Neuronal stem cell (in vitro differentiated cells): ENCODE measurements around the gene PDE6A.

Experiments
- DNase-seq: peaks from one replicate; pipeline ENCODE4 v3.0.0-alpha.2; 2013; ENCODE audit warnings: low spot score
- H2AFZ ChIP-seq: one replicate; pipeline ENCODE4 v1.6.1; 2013; ENCODE audit warnings: mild to moderate bottlenecking, low read length, inconsistent platforms
- H2AK5ac ChIP-seq: 2 replicates; pipeline ENCODE4 v1.6.1; 2013; ENCODE audit warnings: low read depth, mild to moderate bottlenecking, inconsistent platforms, low read length, moderate library complexity, mixed read lengths
- H2BK120ac ChIP-seq: 2 replicates; pipeline ENCODE4 v1.6.1; 2013; ENCODE audit warnings: low read depth, mild to moderate bottlenecking, inconsistent platforms, low read length, moderate library complexity, mixed read lengths
- H2BK12ac ChIP-seq: one replicate; pipeline ENCODE4 v1.6.1; 2013; ENCODE audit warnings: low read length, inconsistent platforms
- H2BK15ac ChIP-seq: 2 replicates; pipeline ENCODE4 v1.6.1; 2013; ENCODE audit warnings: mild to moderate bottlenecking, low read length, inconsistent platforms, mixed read lengths
- H2BK5ac ChIP-seq: one replicate; pipeline ENCODE4 v1.6.1; 2013; ENCODE audit warnings: inconsistent platforms, mild to moderate bottlenecking, low read length, moderate library complexity
- H3K14ac ChIP-seq: one replicate; pipeline ENCODE4 v1.6.1; 2013; ENCODE audit warnings: low read length, inconsistent platforms
- H3K18ac ChIP-seq: 2 replicates; pipeline ENCODE4 v1.6.1; 2013; ENCODE audit warnings: low read length, inconsistent platforms
- H3K23ac ChIP-seq: 2 replicates; pipeline ENCODE4 v1.6.1; 2013; ENCODE audit warnings: low read depth, mild to moderate bottlenecking, mixed read lengths, low read length, inconsistent platforms; ENCODE audit not compliant: poor library complexity
- H3K27ac ChIP-seq: replicated peaks from 3 replicates; pipeline ENCODE4 v1.5.1; 2013; ENCODE audit warnings: low read length, inconsistent platforms
- H3K27me3 ChIP-seq, 3 experiments: 2 replicates each; pipeline ENCODE4 v1.6.1; 2013; ENCODE audit warnings: low read length in 3 of 3, mild to moderate bottlenecking in 2 of 3, inconsistent platforms in 1 of 3, low read depth in 1 of 3, mixed read lengths in 1 of 3, moderate library complexity in 1 of 3; ENCODE audit not compliant: control insufficient read depth in 3 of 3, insufficient read depth in 3 of 3
- H3K36me3 ChIP-seq, 2 donors: replicated peaks in 1 of 2; 2 replicates each; pipeline ENCODE4 v1.6.1; 2013; ENCODE audit warnings: low read length in 2 of 2; ENCODE audit not compliant: control insufficient read depth in 2 of 2, insufficient read depth in 2 of 2
- H3K4ac ChIP-seq: 2 replicates; pipeline ENCODE4 v1.6.1; 2013; ENCODE audit warnings: inconsistent platforms, mild to moderate bottlenecking, low read length, moderate library complexity
- H3K4me1 ChIP-seq, 2 donors: 1 replicate in 1 of 2; 2 replicates in 1 of 2; pipeline ENCODE4 v1.6.1; 2013; ENCODE audit warnings: low read length in 2 of 2, low read depth in 1 of 2; ENCODE audit not compliant: control insufficient read depth in 2 of 2, insufficient read depth in 1 of 2
- H3K4me2 ChIP-seq: one replicate; pipeline ENCODE4 v1.6.1; 2013; ENCODE audit warnings: mild to moderate bottlenecking, low read length, inconsistent platforms; ENCODE audit not compliant: insufficient read depth, poor library complexity, severe bottlenecking
- H3K4me3 ChIP-seq, 2 donors: 2 replicates each; pipeline ENCODE4 v1.5.1; 2013; ENCODE audit warnings: low read length in 2 of 2, mild to moderate bottlenecking in 2 of 2, inconsistent platforms in 1 of 2, moderate library complexity in 1 of 2
- H3K79me1 ChIP-seq: one replicate; pipeline ENCODE4 v1.6.1; 2013; ENCODE audit warnings: low read depth, mild to moderate bottlenecking, inconsistent platforms, low read length, moderate library complexity
- H3K9ac ChIP-seq: one replicate; pipeline ENCODE4 v1.6.1; 2013; ENCODE audit warnings: mild to moderate bottlenecking, low read depth, low read length, inconsistent platforms; ENCODE audit not compliant: poor library complexity
- H3K9me3 ChIP-seq, 2 donors: replicated peaks in 1 of 2; 2 replicates each; pipeline versions ENCODE3 to v1.6.1; 2013; ENCODE audit warnings: low read length in 2 of 2, mild to moderate bottlenecking in 2 of 2, inconsistent platforms in 1 of 2, low read depth in 1 of 2, mixed read lengths in 1 of 2, moderate library complexity in 1 of 2; ENCODE audit not compliant: control insufficient read depth in 2 of 2, insufficient read depth in 1 of 2
- H4K8ac ChIP-seq: one replicate; pipeline ENCODE4 v1.6.1; 2013; ENCODE audit warnings: low read depth, mild to moderate bottlenecking, inconsistent platforms, low read length, moderate library complexity
- H4K91ac ChIP-seq: one replicate; pipeline ENCODE4 v1.6.1; 2013; ENCODE audit warnings: low read length, low read depth, mild to moderate bottlenecking, inconsistent platforms; ENCODE audit not compliant: poor library complexity
- WGBS, 2 donors: extraction: QIAGEN DNeasy Blood & Tissue Kit; methylation state at CpG; one replicate each; pipeline ENCODE4 v1.1.7; 2013; ENCODE audit warnings: missing lambda C conversion rate in 2 of 2, mixed read lengths in 1 of 2; ENCODE audit not compliant: insufficient read length in 2 of 2, insufficient replicate concordance in 1 of 2; ENCODE audit errors: extremely low coverage in 2 of 2; 5-methylcytosine and 5-hydroxymethylcytosine counted together

The PDE6A gene

GRCh38 chr5:149917073-149917676 lies 27.4 kb downstream of the PDE6A start:
- Histone ChIP-seq H3K9me3 (no peaks in the 10 kb centered on the region), H3K79me1 (no peaks in the 10 kb centered on the region), H2AK5ac (no peak overlapping the region), H3K4me1 (peaks cover 9 to 12% of the 10 kb centered on the region in 2 donors), H3K23ac (no peak overlapping the region), H3K27ac (no peak overlapping the region), H3K4me2 (no peak overlapping the region), H3K18ac (no peak overlapping the region), H2BK5ac (no peak overlapping the region), H2AFZ (no peak overlapping the region), H2BK15ac (no peak overlapping the region), H3K9ac (no peak overlapping the region), H3K14ac (no peak overlapping the region), H4K8ac (no peak overlapping the region), H3K27me3 (no peaks in the 10 kb centered on the region), H3K4ac (no peak overlapping the region), H3K36me3 (no peaks in the 10 kb centered on the region), H3K4me3 (no peak overlapping the region), H2BK12ac (no peak overlapping the region), H4K91ac (no peak overlapping the region), H2BK120ac (no peak overlapping the region)
- no CpG with 5 or more reads among the region's 6 CpGs for WGBS, 2 donors
- no peak for DNase-seq

DNA sequence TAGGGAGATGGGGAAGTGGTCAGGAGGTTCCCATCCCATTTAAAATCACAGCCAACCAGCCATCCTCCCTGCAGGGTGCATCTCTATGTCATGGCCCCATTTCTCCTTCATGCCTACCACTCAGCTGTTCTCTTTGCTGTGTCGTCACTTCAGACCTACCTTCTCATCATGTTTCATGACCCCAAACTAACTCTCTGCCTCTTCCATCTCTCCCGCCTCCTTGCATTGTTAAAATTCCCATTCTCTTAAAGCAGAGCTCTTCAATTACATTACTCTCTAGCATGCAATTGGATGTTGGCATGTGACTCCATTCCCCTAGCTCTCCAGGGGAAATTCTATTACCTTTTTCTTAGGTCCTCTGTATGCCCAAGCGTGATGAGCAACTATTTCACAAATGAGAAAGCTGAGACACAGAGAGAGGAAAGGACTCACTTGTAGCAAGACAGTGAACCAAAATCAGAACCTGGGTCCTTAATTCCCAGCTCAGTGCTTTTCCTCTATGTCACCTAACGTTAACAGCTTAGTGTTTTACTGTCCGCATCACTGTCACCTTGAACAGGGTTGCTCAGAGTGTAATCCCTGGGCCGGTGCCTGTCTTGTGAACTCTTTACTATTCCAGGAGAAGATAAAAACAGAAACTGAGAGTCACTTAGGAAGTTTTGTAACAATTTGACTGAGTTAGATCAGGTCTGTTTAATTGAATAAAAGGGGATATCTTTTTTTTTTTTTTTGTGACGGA lies 28.1 kb downstream of the PDE6A start:
- Histone ChIP-seq H3K23ac (no peak overlapping the region), H3K79me1 (no peaks in the 10 kb centered on the region), H2AFZ (peak overlapping the region; percentile 28), H4K91ac (no peak overlapping the region), H3K27me3 (no peaks in the 10 kb centered on the region), H3K36me3 (no peaks in the 10 kb centered on the region), H3K4me3 (no peak overlapping the region), H3K4ac (no peak overlapping the region), H3K9me3 (no peaks in the 10 kb centered on the region), H2BK120ac (no peak overlapping the region), H3K4me2 (no peak overlapping the region), H2BK15ac (no peak overlapping the region), H3K14ac (no peak overlapping the region), H2BK5ac (no peak overlapping the region), H3K18ac (no peak overlapping the region), H3K27ac (no peak overlapping the region), H4K8ac (no peak overlapping the region), H3K4me1 (peaks cover 9 to 12% of the 10 kb centered on the region in 2 donors), H2AK5ac (no peak overlapping the region), H2BK12ac (no peak overlapping the region), H3K9ac (no peak overlapping the region)
- WGBS, 2 donors = no CpG with 5 or more reads among the region's 7 CpGs
- DNase-seq = no peak

- WGBS, 2 donors = no CpG with 5 or more reads among the region's 7 CpGs
- Histone ChIP-seq H3K27ac (no peak overlapping the region), H3K18ac (no peak overlapping the region)
These were observed 29.0 kb downstream of the PDE6A start for GRCh38 chr5:149915392-149916260.

More at GRCh38 chr5:149915392-149916260, 29.0 kb downstream of the PDE6A start:
- no peak overlapping the region for H4K8ac ChIP-seq
- H2BK12ac ChIP-seq = no peak overlapping the region
- no peaks in the 10 kb centered on the region for H3K27me3 ChIP-seq
- no peak overlapping the region for H2BK15ac ChIP-seq
- H2AK5ac ChIP-seq = no peak overlapping the region
- no peaks in the 10 kb centered on the region for H3K79me1 ChIP-seq
- peaks cover 9 to 12% of the 10 kb centered on the region in 2 donors for H3K4me1 ChIP-seq
- no peak overlapping the region for H3K23ac ChIP-seq
- no peak overlapping the region for H2BK120ac ChIP-seq
- no peak for DNase-seq
- no peak overlapping the region for H2BK5ac ChIP-seq
- no peak overlapping the region for H3K4ac ChIP-seq
- H4K91ac ChIP-seq = no peak overlapping the region
- H2AFZ ChIP-seq = no peak overlapping the region
- no peak overlapping the region for H3K4me3 ChIP-seq
- no peaks in the 10 kb centered on the region for H3K36me3 ChIP-seq
- H3K9me3 ChIP-seq = no peaks in the 10 kb centered on the region
- H3K14ac ChIP-seq = no peak overlapping the region
- no peak overlapping the region for H3K9ac ChIP-seq
- no peak overlapping the region for H3K4me2 ChIP-seq
